Limb (tissue), 2 donors: ENCODE data around the gene TRIM5.

Source experiments
- DNase-seq, 2 donors: peaks; one replicate each; pipeline ENCODE4 v3.0.0-alpha.2; 2016; ENCODE audit errors: extremely low spot score in 2 of 2

The TRIM5 gene

DNA sequence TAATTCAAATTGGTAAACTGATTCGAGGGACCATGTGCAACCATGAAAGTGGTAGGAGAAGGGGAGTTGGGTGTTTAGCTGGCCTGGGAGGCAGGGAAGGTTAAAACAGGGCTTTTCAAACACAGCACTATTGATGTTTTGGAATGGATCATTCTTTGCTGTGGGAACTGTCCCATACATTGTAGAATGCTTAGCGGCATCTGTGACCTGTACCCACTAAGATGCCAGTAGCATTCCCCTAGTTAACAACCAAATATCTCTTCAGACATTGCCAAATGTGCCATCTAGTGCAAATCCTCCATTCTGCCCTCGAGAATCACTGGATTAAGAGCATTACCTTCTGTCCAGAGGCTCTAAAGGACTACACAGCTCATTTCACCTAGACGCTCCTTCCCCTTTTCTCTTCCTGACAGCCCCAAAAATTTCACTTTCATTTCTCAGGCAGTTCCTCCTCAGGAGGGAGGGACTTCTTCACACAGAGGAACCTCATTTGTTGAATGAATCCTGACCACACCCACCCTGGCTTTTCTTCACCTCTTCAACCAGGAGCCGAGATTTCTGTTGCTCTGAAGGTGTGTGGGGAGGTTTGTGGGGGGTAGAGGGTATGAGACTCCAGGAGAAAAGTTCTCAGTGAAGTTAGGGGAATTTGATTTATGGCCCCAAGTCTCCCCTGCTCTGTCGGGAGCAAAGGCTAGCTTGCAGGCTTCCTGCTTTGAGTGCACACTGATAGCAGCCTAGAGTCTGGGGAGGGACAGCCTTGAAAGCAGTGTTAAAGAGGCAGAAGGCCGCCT lies 60.2 kb downstream of the TRIM5 start, which contains the start of gene TRIM34:
Gene TRIM34, plus strand, starts transcription at position 513 of the 791 bp plus-strand sequence. CDS start 7,331 bp downstream, outside the sequence.
- DNase-seq = peak; percentile 34 to 50

DNA sequence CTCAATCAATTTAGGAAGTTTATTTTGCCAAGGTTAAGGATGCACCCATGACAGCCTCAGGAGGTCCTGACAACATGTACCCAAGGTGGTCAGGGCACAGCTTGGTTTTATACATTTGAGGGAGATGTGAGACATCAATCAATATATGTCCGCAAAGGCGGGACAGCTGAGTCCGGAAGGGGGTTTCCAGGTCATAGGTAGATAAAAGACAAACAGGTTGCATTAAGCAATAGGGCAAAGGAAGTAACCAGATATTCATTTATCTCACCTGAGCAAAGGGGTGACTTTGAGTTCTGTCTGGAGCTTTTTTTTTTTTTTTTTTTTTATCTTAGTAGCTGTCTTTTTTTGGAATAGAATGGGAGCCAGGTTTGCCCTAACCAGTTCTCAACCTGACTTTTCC lies 62.1 kb downstream of the TRIM5 start:
- no peak for DNase-seq

GRCh38 chr11:5621580-5621979 lies 63.3 kb downstream of the TRIM5 start:
- DNase-seq = no peak

GRCh38 chr11:5620651-5621521 lies 64.0 kb downstream of the TRIM5 start:
- no peak for DNase-seq

DNA sequence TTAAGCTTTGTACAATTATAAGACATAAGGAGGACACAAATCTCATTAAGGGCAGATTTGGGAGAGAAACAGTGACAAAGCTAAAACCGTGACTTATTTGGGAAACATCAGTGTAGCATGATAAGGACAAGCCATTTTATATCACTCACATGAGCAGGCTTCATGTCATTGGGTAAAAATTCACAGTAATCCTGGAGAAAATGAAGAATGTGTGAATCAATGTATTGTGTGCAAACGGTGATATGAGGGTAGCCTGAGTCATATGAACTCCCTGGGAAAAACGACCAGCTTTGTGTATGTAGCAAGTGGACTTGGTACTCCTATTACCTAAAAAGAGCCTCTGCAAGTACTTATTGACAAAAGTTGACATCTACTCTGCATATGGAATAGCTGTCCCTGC lies 66.1 kb downstream of the TRIM5 start:
- no peak for DNase-seq
